Ascending aorta (tissue), 2 donors: ENCODE measurements around the gene FARP2. TPM values are rescaled to one million over a fixed set of nuclear protein-coding genes. Genes with fewer than 3 reads are reported as not detected.

Source experiments
- DNase-seq, 2 donors: peaks; one replicate each; pipeline ENCODE4 v3.0.0-alpha.2; 2019; ENCODE audit warnings: low spot score in 2 of 2
- H3K27ac ChIP-seq, 2 donors: fragments of 200-600 bp; sonication (generic); one replicate each; pipeline ENCODE4 v1.5.1; 2016 to 2017; ENCODE audit warnings: mild to moderate bottlenecking in 1 of 2
- H3K27me3 ChIP-seq: fragments of 200-600 bp; sonication (generic); one replicate; pipeline ENCODE4 v1.5.1; 2017
- H3K36me3 ChIP-seq, 2 donors: fragments of 200-600 bp; sonication (generic); one replicate each; pipeline ENCODE4 v1.5.1; 2016
- H3K4me1 ChIP-seq, 2 donors: fragments of 200-600 bp; sonication (generic); one replicate each; pipeline ENCODE4 v1.5.1; 2016 to 2017; ENCODE audit warnings: mild to moderate bottlenecking in 1 of 2
- H3K4me3 ChIP-seq, 2 donors: fragments of 200-600 bp; sonication (generic); one replicate each; pipeline ENCODE4 v1.5.1; 2016 to 2017; ENCODE audit warnings: mild to moderate bottlenecking in 1 of 2
- H3K9me3 ChIP-seq, 2 donors: fragments of 200-600 bp; sonication (generic); one replicate each; pipeline ENCODE4 v1.5.1; 2016
- CTCF ChIP-seq, 3 experiments: fragments of 200-600 bp in 2 of 3; fragments of 450-650 bp in 1 of 3; sonication (generic) in 2 of 3; IDR thresholded peaks; one replicate each; pipeline ENCODE4 v1.5.1; 2016 to 2019; ENCODE audit warnings: antibody characterized with exemption in 3 of 3, mild to moderate bottlenecking in 1 of 3, moderate library complexity in 1 of 3
- intact Hi-C: fragments of 100-400 bp; cut with DNase I; formaldehyde crosslinking; loops from one replicate; pipeline ENCODE4 v1.15.1; 2023
- total RNA-seq: library from RNA; depleted of rRNA; stranded (reverse); fragments of >200 nt; gene quantifications from one replicate; pipeline ENCODE4 v1.1.0, GENCODE V29; 2016

The FARP2 gene
- total RNA-seq, 1 donor from 2014 or later: 19.6 TPM

- TF ChIP-seq CTCF (IDR thresholded peaks at IDR 0.05): no peak
- Histone ChIP-seq H3K27ac (no peak overlapping the region), H3K27me3 (no peaks in the 10 kb centered on the region), H3K4me1 (no peaks in the 10 kb centered on the region), H3K9me3 (no peaks in the 10 kb centered on the region), H3K36me3 (peaks cover 59 to 73% of the 10 kb centered on the region in 2 donors), H3K4me3 (no peak overlapping the region)
- DNase-seq: no peak
- intact Hi-C loops: no loop called here
These were observed 140.1 kb downstream of the FARP2 start for GRCh38 chr2:241496003-241496707.

GRCh38 chr2:241496904-241497877 is 141.1 kb downstream of the FARP2 start:
- no peak overlapping the region for H3K4me3 ChIP-seq
- TF ChIP-seq CTCF (IDR thresholded peaks at IDR 0.05): no peak
- H3K27ac ChIP-seq: no peak overlapping the region
- DNase-seq: no peak
- intact Hi-C loops: no loop called here
- H3K9me3 ChIP-seq: no peaks in the 10 kb centered on the region
- peaks cover 63 to 80% of the 10 kb centered on the region in 2 donors for H3K36me3 ChIP-seq
- no peaks in the 10 kb centered on the region for H3K4me1 ChIP-seq
- H3K27me3 ChIP-seq: no peaks in the 10 kb centered on the region

- Histone ChIP-seq H3K4me1 (no peaks in the 10 kb centered on the region), H3K4me3 (no peak overlapping the region), H3K27ac (no peak overlapping the region), H3K36me3 (peaks cover 62 to 74% of the 10 kb centered on the region in 2 donors), H3K9me3 (no peaks in the 10 kb centered on the region), H3K27me3 (no peaks in the 10 kb centered on the region)
- TF ChIP-seq CTCF (IDR thresholded peaks at IDR 0.05): no peak
- intact Hi-C loops: no loop called here
- DNase-seq: no peak
These were observed 142.3 kb downstream of the FARP2 start for GRCh38 chr2:241498115-241499070.

- no peaks in the 10 kb centered on the region for H3K9me3 ChIP-seq
- peaks cover 53 to 65% of the 10 kb centered on the region in 2 donors for H3K36me3 ChIP-seq
- H3K27ac ChIP-seq: no peak overlapping the region
- no peaks in the 10 kb centered on the region for H3K27me3 ChIP-seq
- no peak overlapping the region for H3K4me3 ChIP-seq
- no peak for DNase-seq
- TF ChIP-seq CTCF (IDR thresholded peaks at IDR 0.05): no peak
- no peaks in the 10 kb centered on the region for H3K4me1 ChIP-seq
- intact Hi-C loops: no loop called here
These were observed 143.3 kb downstream of the FARP2 start for GRCh38 chr2:241499146-241499965.
